Smooth muscle cell (in vitro differentiated cells): ENCODE data around the gene GMPR2. TPM values are rescaled to one million over a fixed set of nuclear protein-coding genes. Genes with fewer than 3 reads are reported as not detected.

Experiments used
- DNase-seq: peaks from one replicate; lab custom pipeline; 2025; ENCODE audit not compliant: unreplicated experiment; lab: John Stamatoyannopoulos, UW
- H2AFZ ChIP-seq: fragments of 200-600 bp; sonication (generic); 2 replicates; pipeline ENCODE4 v1.6.0; 2016; ENCODE audit warnings: antibody characterized with exemption, low read depth, mild to moderate bottlenecking
- H3F3A ChIP-seq: fragments of 200-600 bp; sonication (generic); 2 replicates; pipeline ENCODE4 v1.6.0; 2017; ENCODE audit warnings: antibody characterized with exemption, low read depth
- H3K27ac ChIP-seq: fragments of 200-600 bp; sonication (generic); 2 replicates; pipeline ENCODE4 v1.5.1; 2016; ENCODE audit warnings: low read depth, mild to moderate bottlenecking
- H3K27me3 ChIP-seq: fragments of 200-600 bp; sonication (generic); 2 replicates; pipeline ENCODE4 v1.6.1; 2016; ENCODE audit warnings: low read depth, mild to moderate bottlenecking
- H3K36me3 ChIP-seq: fragments of 200-600 bp; sonication (generic); 2 replicates; pipeline ENCODE4 v1.5.1; 2016; ENCODE audit warnings: low read depth
- H3K4me1 ChIP-seq: fragments of 200-600 bp; sonication (generic); 2 replicates; pipeline ENCODE4 v1.5.1; 2016; ENCODE audit warnings: low read depth
- H3K4me2 ChIP-seq: fragments of 200-600 bp; sonication (generic); 2 replicates; pipeline ENCODE4 v1.6.0; 2016; ENCODE audit warnings: mild to moderate bottlenecking
- H3K4me3 ChIP-seq: fragments of 200-600 bp; sonication (generic); 2 replicates; pipeline ENCODE4 v1.5.1; 2016; ENCODE audit warnings: mild to moderate bottlenecking
- H3K79me2 ChIP-seq: fragments of 200-600 bp; sonication (generic); 2 replicates; pipeline ENCODE4 v1.6.0; 2016; ENCODE audit warnings: low read depth, mild to moderate bottlenecking
- H3K9ac ChIP-seq: fragments of 200-600 bp; sonication (generic); 2 replicates; pipeline ENCODE4 v1.6.0; 2016; ENCODE audit warnings: low read depth
- H3K9me3 ChIP-seq: fragments of 200-600 bp; sonication (generic); replicated peaks from 2 replicates; pipeline ENCODE4 v1.5.1; 2016; ENCODE audit warnings: low read depth
- H4K20me1 ChIP-seq: fragments of 200-600 bp; sonication (generic); 2 replicates; pipeline ENCODE4 v1.6.0; 2016; ENCODE audit warnings: low read depth
- CTCF ChIP-seq: fragments of 200-600 bp; sonication (generic); IDR thresholded peaks from 2 replicates; pipeline ENCODE4 v1.5.1; 2017; ENCODE audit warnings: borderline replicate concordance, mild to moderate bottlenecking, antibody characterized with exemption; ENCODE audit not compliant: insufficient read depth, poor library complexity, severe bottlenecking
- WGBS: methylation state at CpG from one replicate; pipeline ENCODE4 v1.1.7; 2016; ENCODE audit warnings: low lambda C conversion rate; 5-methylcytosine and 5-hydroxymethylcytosine counted together
- polyA plus RNA-seq: library from polyadenylated mRNA; unstranded; fragments of >200 nt; fragmentation: Nextera tagmentation; extraction: Ambion mirVana; gene quantifications from 2 replicates; pipeline ENCODE4 v1.2.1, GENCODE V29; 2016
- total RNA-seq: library from RNA; depleted of rRNA; stranded (reverse); fragments of >200 nt; gene quantifications from 2 replicates; pipeline ENCODE4 v1.2.3, GENCODE V29; 2014

GMPR2 gene
- total and polyA plus RNA-seq, 2 experiments from 2014 or later = 43.4 to 65.0 TPM

- Histone ChIP-seq H3K4me1 (no peaks in the 10 kb centered on the region), H4K20me1 (no peaks in the 10 kb centered on the region), H3F3A (no peaks in the 10 kb centered on the region), H3K9ac (no peak overlapping the region), H3K4me2 (no peak overlapping the region), H3K36me3 (no peaks in the 10 kb centered on the region), H3K79me2 (no peaks in the 10 kb centered on the region), H3K27ac (no peak overlapping the region), H3K4me3 (no peak overlapping the region), H2AFZ (no peak overlapping the region), H3K9me3 (no peaks in the 10 kb centered on the region), H3K27me3 (no peaks in the 10 kb centered on the region)
- TF ChIP-seq CTCF = no peak
- WGBS = 96% methylated on average over 11 of the region's 11 CpGs
- no peak for DNase-seq
Observed at GRCh38 chr14:24206260-24207103, 26.2 kb upstream of the GMPR2 start.

- H3K27ac ChIP-seq = no peak overlapping the region
- no peak overlapping the region for H2AFZ ChIP-seq
- H3K36me3 ChIP-seq = no peaks in the 10 kb centered on the region
- peaks cover 3% of the 10 kb centered on the region for H3K79me2 ChIP-seq
- TF ChIP-seq CTCF = no peak
- no peaks in the 10 kb centered on the region for H4K20me1 ChIP-seq
- H3K4me1 ChIP-seq = no peaks in the 10 kb centered on the region
- no peak overlapping the region for H3K4me3 ChIP-seq
- no peaks in the 10 kb centered on the region for H3K9me3 ChIP-seq
- 96% methylated on average over 5 of the region's 5 CpGs for WGBS
- no peak overlapping the region for H3K4me2 ChIP-seq
- H3K9ac ChIP-seq = no peak overlapping the region
- no peaks in the 10 kb centered on the region for H3K27me3 ChIP-seq
- no peaks in the 10 kb centered on the region for H3F3A ChIP-seq
- DNase-seq = no peak
Observed at GRCh38 chr14:24207104-24207551, 25.6 kb upstream of the GMPR2 start.

GRCh38 chr14:24207625-24208024 lies 25.1 kb upstream of the GMPR2 start:
- Histone ChIP-seq H3K4me2 (no peak overlapping the region), H3F3A (no peaks in the 10 kb centered on the region), H3K4me1 (no peaks in the 10 kb centered on the region), H3K36me3 (no peaks in the 10 kb centered on the region), H3K9me3 (no peaks in the 10 kb centered on the region), H4K20me1 (no peaks in the 10 kb centered on the region), H3K27ac (no peak overlapping the region), H2AFZ (no peak overlapping the region), H3K9ac (no peak overlapping the region), H3K4me3 (no peak overlapping the region), H3K79me2 (peaks cover 6% of the 10 kb centered on the region), H3K27me3 (no peaks in the 10 kb centered on the region)
- no peak for DNase-seq
- WGBS = 100% methylated on average over 2 of the region's 2 CpGs
- no peak for TF ChIP-seq CTCF

- WGBS = 99% methylated on average over 6 of the region's 6 CpGs
- Histone ChIP-seq H3K4me1 (peaks cover 3% of the 10 kb centered on the region), H3F3A (peaks cover 1% of the 10 kb centered on the region), H3K79me2 (peaks cover 6% of the 10 kb centered on the region), H3K4me2 (no peak overlapping the region), H3K4me3 (no peak overlapping the region), H3K27me3 (no peaks in the 10 kb centered on the region), H4K20me1 (no peaks in the 10 kb centered on the region), H3K9ac (no peak overlapping the region), H3K9me3 (no peaks in the 10 kb centered on the region), H2AFZ (no peak overlapping the region), H3K36me3 (no peaks in the 10 kb centered on the region), H3K27ac (no peak overlapping the region)
- TF ChIP-seq CTCF = no peak
- no peak for DNase-seq
Observed at GRCh38 chr14:24211311-24211710, 21.4 kb upstream of the GMPR2 start.
